VCaP (cell line): ENCODE measurements around the gene WRAP73.

Experiments used
- H3K27ac ChIP-seq: fragments of 450-650 bp; 2 replicates; pipeline ENCODE4 v1.5.1; 2017
- CTCF ChIP-seq: fragments of 450-650 bp; conservative IDR thresholded peaks from 2 replicates; pipeline ENCODE4 v1.5.1; 2017; ENCODE audit warnings: mild to moderate bottlenecking, moderate library complexity

The WRAP73 gene

GRCh38 chr1:3641046-3641760, 8.7 kb downstream of the WRAP73 start:
- TF ChIP-seq CTCF: no peak
- H3K27ac ChIP-seq: no peak overlapping the region

GRCh38 chr1:3640121-3640837, 9.6 kb downstream of the WRAP73 start:
- no peak for TF ChIP-seq CTCF
- no peak overlapping the region for H3K27ac ChIP-seq

GRCh38 chr1:3639397-3639911, 10.4 kb downstream of the WRAP73 start:
- H3K27ac ChIP-seq: no peak overlapping the region
- no peak for TF ChIP-seq CTCF

DNA sequence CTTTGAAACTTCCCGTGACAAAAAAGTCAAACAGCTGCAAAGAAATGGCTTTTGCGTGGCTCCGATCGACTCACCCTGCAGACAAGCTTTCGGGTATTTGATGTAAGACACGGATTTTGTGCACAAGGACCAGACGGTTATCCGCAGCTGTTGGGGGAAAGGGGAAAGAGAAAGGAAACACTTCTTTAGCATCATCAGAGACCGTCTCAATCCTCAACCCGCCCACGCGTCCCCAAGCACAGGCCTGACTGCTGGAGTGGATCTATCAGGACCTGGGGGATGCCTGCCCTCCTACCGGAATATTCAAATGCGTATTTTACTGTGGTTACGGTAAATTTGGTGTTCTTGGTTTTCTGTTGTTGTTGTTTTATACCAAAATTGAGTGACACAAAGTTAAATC, 11.2 kb downstream of the WRAP73 start:
- TF ChIP-seq CTCF: no peak
- no peak overlapping the region for H3K27ac ChIP-seq

GRCh38 chr1:3638027-3638426, 11.9 kb downstream of the WRAP73 start:
- no peak for TF ChIP-seq CTCF
- H3K27ac ChIP-seq: no peak overlapping the region

GRCh38 chr1:3636531-3636930, 13.4 kb downstream of the WRAP73 start:
- H3K27ac ChIP-seq: no peak overlapping the region
- no peak for TF ChIP-seq CTCF

DNA sequence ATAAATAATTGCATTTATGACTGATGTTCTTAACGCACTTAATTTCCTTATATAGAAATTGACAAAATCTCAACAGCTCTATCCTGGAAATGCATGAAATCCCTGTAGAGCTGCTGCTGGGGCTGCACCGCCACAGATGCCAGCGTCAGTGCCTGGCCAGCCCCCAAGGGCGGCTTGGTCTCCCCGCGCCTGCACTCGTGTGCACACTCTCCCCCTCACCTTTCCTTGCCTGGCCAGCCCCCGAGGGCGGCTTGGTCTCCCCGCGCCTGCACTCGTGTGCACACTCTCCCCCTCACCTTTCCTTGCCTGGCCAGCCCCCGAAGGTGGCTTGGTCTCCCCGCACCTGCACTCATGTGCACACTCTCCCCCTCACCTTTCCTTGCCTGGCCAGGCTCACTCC, 13.8 kb downstream of the WRAP73 start:
- no peak overlapping the region for H3K27ac ChIP-seq
- no peak for TF ChIP-seq CTCF
